Glutamatergic neuron (in vitro differentiated cells): ENCODE data around the gene TMEM234. TPM values are rescaled to one million over a fixed set of nuclear protein-coding genes. Genes with fewer than 3 reads are reported as not detected.

Experiments used
- DNase-seq: peaks from one replicate; pipeline ENCODE4 v3.0.0; 2022
- H3K27ac Mint-ChIP-seq: one replicate; pipeline ENCODE4 v1.8.0; 2020; ENCODE audit warnings: mild to moderate bottlenecking, mixed read lengths, inconsistent platforms; ENCODE audit not compliant: unreplicated experiment
- H3K27me3 Mint-ChIP-seq: one replicate; pipeline ENCODE4 v1.8.0; 2020; ENCODE audit warnings: mild to moderate bottlenecking, moderate library complexity, mixed read lengths, inconsistent platforms; ENCODE audit not compliant: unreplicated experiment
- H3K36me3 Mint-ChIP-seq: one replicate; pipeline ENCODE4 v1.8.0; 2020; ENCODE audit warnings: mild to moderate bottlenecking, mixed read lengths, inconsistent platforms; ENCODE audit not compliant: unreplicated experiment
- H3K4me1 Mint-ChIP-seq: one replicate; pipeline ENCODE4 v1.8.0; 2020; ENCODE audit warnings: mild to moderate bottlenecking, low read depth, mixed read lengths, inconsistent platforms; ENCODE audit not compliant: unreplicated experiment
- H3K4me3 Mint-ChIP-seq: one replicate; pipeline ENCODE4 v1.8.0; 2020; ENCODE audit warnings: mild to moderate bottlenecking, mixed read lengths, inconsistent platforms; ENCODE audit not compliant: unreplicated experiment
- H3K9me3 Mint-ChIP-seq: one replicate; pipeline ENCODE4 v1.8.0; 2020; ENCODE audit warnings: mild to moderate bottlenecking, moderate library complexity, mixed read lengths, inconsistent platforms; ENCODE audit not compliant: unreplicated experiment
- total RNA-seq: library from RNA; stranded (reverse); fragmentation: NEBNext Ultra II Directional; extraction: Animal tissue kit (Norgen Biotek cat#: 25700); gene quantifications from one replicate; pipeline ENCODE4 v1.2.1, GENCODE V29; 2021; ENCODE audit not compliant: unreplicated experiment
- TF ChIP-seq, protein P1 (sequence below): fragments of 200-600 bp; sonication (generic); IDR thresholded peaks from one replicate; pipeline ENCODE4 v1.5.0; 2021; ENCODE audit not compliant: partially characterized antibody, unreplicated experiment

Gene TMEM234
- total RNA-seq, 1 donor from 2014 or later: 21.8 TPM

DNA sequence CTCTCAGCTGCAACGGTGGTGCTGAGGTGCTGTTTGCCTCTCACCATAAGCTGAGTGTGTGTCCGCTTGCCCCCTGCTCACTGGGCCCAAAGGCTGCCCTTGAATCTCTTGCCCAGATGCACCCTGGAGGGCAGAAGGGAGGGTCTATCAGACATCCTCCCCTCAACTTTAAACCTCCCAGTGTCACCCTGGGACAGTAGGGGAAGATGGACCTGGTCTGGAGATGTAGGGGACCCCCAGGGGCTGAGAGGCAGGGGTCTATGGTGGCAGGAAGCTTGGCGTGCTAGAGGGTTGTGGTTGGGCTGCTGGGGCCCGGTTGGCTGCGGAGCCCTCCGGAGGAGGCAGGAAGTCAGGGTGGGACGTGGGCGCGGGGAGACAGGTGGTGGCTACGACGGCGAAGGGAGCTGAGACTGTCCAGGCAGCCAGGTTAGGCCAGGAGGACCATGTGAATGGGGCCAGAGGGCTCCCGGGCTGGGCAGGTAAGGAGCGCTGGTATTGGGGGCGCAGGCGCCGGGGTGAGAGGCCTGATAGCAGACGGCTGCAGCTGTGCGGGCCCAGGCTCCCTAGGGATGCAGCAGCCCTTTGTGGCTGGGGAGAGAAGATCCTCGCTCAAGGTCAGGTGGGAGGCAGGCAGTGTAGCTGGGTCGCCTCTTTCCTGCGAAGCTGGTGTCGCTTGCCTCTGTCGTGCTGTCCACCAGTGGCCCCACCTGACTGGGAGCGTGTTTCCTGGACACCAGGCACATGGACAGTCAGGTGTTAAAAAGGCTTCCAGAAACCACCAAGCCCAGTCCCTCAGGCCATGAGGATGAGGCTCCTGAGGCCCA lies 29.0 kb upstream of the TMEM234 start, which contains the start of gene LCK:
LCK (plus strand) TSS at position 373 of the 824 bp plus-strand sequence. CDS start 23,065 bp downstream, outside the sequence.
- DNase-seq: peak; percentile 26

DNA sequence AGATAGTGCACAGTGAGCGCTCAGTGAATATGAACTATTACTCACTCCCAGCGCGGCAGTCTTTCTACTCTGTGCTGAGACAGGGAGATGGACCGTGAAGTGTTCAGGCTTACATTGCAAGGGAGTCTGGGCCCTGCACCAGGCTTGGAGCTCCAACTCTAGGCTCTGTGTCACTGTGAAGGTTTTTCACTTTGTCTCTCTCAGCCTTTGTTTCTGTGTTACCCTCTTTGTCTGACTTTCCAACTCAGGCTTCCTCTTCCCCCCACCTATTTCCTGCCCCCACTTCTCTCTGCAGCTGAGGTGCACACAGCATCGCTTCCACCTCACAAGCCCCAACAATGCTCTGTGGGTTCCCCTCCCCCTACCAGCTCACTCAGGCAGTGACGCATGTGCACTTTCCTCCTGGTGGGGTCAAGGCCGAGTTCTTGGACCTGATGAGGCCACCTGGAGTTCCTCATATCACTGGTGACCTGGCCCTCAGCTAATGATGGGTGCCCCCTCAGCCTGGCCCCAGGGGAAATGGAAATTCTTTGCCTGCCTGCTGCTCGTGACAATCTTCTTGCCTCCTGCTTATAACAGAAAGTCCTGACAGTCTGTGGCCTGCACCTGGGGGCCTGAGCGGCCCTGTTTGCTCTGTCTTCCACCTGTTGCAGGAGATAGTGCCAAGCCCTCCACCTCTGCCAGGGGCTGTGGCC lies 27.8 kb upstream of the TMEM234 start:
- no peak for DNase-seq
- Mint-ChIP-seq H3K9me3 (peaks cover 11% of the 10 kb centered on the region), H3K27ac (peak overlapping the region; percentile 36), H3K4me1 (peaks cover 27% of the 10 kb centered on the region), H3K27me3 (peaks cover 14% of the 10 kb centered on the region), H3K36me3 (no peaks in the 10 kb centered on the region), H3K4me3 (peak overlapping the region; percentile 61)
- TF ChIP-seq, protein P1, sequence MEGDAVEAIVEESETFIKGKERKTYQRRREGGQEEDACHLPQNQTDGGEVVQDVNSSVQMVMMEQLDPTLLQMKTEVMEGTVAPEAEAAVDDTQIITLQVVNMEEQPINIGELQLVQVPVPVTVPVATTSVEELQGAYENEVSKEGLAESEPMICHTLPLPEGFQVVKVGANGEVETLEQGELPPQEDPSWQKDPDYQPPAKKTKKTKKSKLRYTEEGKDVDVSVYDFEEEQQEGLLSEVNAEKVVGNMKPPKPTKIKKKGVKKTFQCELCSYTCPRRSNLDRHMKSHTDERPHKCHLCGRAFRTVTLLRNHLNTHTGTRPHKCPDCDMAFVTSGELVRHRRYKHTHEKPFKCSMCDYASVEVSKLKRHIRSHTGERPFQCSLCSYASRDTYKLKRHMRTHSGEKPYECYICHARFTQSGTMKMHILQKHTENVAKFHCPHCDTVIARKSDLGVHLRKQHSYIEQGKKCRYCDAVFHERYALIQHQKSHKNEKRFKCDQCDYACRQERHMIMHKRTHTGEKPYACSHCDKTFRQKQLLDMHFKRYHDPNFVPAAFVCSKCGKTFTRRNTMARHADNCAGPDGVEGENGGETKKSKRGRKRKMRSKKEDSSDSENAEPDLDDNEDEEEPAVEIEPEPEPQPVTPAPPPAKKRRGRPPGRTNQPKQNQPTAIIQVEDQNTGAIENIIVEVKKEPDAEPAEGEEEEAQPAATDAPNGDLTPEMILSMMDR: no peak

More for the DNA sequence above, 29.0 kb upstream of the TMEM234 start, which contains the start of gene LCK:
- Mint-ChIP-seq H3K36me3 (no peaks in the 10 kb centered on the region), H3K4me3 (peak within 1 kb of the TSS; percentile 61), H3K27ac (no peak within 1 kb of the TSS), H3K9me3 (peaks cover 11% of the 10 kb centered on the region), H3K27me3 (peaks cover 14% of the 10 kb centered on the region), H3K4me1 (peaks cover 27% of the 10 kb centered on the region)
- TF ChIP-seq, protein P1: no peak

DNA sequence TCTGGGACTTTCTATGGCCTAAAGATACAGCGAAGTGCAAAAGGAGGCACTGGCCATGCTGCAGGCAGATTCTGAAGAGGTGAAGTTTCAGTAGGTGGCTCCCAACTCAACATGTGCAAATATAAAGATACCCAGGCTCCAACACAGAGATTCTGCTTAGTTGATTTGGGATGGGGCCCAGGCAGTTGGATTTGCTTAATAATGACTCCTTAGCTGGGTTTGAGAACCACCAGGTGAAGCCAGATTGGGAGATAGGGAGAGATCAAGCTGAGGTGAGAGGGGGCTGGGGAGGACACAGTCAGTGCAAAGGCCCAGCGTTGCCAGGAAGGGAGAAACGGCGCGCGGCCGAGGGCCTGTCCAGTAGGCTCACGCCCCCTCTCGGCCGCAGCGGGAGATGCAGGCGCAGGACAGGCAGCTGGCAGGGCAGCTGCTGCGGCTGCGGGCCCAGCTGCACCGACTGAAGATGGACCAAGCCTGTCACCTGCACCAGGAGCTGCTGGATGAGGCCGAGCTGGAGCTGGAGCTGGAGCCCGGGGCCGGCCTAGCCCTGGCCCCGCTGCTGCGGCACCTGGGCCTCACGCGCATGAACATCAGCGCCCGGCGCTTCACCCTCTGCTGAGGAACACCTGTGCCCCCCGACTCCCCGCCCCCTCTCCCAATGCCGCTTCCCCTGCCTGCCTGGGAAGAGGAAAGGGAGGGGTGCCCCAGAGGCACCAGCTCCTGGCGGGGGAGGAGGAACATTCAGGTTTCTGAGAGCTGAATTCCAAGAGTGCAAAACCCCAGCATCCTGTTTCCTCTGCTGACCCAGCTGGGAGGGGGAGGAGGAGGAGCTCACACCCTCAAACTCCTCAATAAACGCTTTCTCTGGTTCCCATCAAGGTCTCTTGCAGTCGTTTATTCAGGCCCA lies 26.1 kb upstream of the TMEM234 start:
- H3K4me1 Mint-ChIP-seq: peaks cover 27% of the 10 kb centered on the region
- peak; percentile 90 for DNase-seq

DNA sequence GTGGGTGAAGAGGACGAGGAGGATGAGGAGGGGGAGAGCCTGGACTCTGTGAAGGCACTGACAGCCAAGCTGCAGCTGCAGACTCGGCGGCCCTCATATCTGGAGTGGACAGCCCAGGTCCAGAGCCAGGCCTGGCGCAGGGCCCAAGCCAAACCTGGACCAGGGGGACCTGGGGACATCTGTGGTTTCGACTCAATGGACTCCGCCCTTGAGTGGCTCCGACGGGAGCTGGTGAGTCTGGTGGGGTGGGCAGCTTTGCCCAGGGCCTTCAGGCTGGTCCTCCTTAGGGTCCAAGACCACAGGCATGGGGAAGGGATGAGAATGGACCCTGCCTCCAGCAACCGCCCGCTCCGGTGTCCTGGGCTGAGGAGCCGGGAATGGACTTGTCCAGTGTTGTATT lies 25.3 kb upstream of the TMEM234 start:
- TF ChIP-seq, protein P1: no peak
- no peaks in the 10 kb centered on the region for H3K36me3 Mint-ChIP-seq
- H3K27me3 Mint-ChIP-seq: peaks cover 14% of the 10 kb centered on the region
- peaks cover 27% of the 10 kb centered on the region for H3K4me1 Mint-ChIP-seq
- DNase-seq: no peak
- peaks cover 11% of the 10 kb centered on the region for H3K9me3 Mint-ChIP-seq
- H3K27ac Mint-ChIP-seq: no peak overlapping the region
- H3K4me3 Mint-ChIP-seq: no peak overlapping the region

More for the DNA sequence above, 26.1 kb upstream of the TMEM234 start:
- peaks cover 14% of the 10 kb centered on the region for H3K27me3 Mint-ChIP-seq
- H3K9me3 Mint-ChIP-seq: peaks cover 11% of the 10 kb centered on the region
- no peaks in the 10 kb centered on the region for H3K36me3 Mint-ChIP-seq
- peak overlapping the region; percentile 71 for H3K4me3 Mint-ChIP-seq
- TF ChIP-seq, protein P1: peak; percentile 97
- H3K27ac Mint-ChIP-seq: peak overlapping the region; percentile 92
